GM18519 (cell line): ENCODE measurements around the gene ADGRD1.
"Not testable (repeated sequence)": the region's sequence is repeated elsewhere in the genome, so short reads cannot be mapped to it uniquely, and the experiment has no call there.

Experiments used
- ATAC-seq: cut with Tn5 transposase; IDR thresholded peaks from one replicate; pipeline ENCODE4 v1.9.1; 2021; ENCODE audit warnings: mild to moderate bottlenecking, moderate library complexity; ENCODE audit not compliant: unreplicated experiment, low FRiP score

ADGRD1 gene

DNA sequence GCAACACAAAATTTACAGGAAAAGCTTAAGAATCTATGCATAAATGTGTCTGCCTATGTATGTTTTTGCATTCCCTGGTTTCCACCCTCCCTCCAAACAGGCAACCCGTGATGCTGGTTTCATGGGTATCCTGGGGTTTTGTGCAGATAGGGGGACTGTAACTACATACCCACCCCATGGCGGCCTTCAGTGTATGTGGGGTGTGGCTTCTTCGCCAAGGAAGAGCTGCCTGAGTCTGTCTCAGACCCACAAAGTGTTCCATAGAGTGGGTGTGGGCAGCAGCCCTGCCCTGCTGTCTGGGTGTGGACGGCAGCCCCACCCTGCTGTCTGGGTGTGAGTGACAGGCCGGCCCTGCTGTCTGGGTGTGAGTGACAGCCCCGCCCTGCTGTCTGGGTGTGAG is 174.8 kb downstream of the ADGRD1 start:
- no peak for ATAC-seq

- not testable (repeated sequence) for ATAC-seq
Measured at GRCh38 chr12:131128966-131129619, 175.4 kb downstream of the ADGRD1 start.

- ATAC-seq: no peak
Measured at GRCh38 chr12:131129839-131130238, 176.1 kb downstream of the ADGRD1 start.

DNA sequence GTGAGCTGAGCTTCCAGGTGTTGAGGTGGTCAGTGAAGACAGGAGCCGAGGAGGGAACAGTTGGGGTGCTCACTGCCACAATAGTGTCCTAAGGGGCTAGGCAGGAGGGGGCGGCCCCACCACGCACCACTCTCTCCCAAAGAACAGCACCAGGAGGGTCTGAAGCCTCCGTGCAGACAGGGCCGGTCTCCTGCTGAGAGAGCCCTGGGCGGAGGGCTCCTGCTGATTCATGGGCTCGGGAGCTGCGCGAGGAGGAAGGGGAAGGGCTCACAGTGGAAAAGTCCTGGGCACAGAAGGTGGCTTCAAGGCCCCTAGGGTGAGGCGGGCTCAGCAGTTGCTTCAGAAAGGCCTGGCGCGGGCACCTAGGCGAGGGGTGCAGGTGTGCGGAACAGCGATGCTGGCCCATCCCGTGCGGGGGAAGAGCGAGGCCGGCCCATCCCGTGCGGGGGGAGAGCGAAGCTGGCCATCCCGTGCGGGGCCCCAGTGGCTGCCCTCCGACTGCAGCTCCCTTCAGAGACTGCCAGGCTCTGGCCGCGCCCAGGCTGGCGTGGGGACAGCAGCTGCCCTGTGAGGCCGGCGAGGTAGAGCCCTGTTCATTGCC is 176.7 kb downstream of the ADGRD1 start:
- no peak for ATAC-seq

GRCh38 chr12:131131077-131131807 is 177.5 kb downstream of the ADGRD1 start:
- no peak for ATAC-seq

DNA sequence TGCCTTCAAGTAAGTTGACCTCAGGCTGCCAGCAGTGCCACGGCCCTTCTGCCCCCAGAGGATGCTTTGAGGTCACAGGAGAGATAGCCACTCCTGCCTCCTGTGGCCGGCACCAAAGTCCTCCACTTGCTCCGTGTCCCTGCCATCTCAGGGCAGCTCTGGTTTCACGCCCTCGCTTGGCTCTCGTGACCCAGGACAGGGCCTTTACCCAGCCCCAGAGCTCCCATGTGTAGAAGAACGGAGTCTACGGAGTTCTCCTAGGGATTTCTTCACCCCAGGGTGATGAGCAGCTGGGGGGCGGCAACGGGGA is 178.1 kb downstream of the ADGRD1 start:
- ATAC-seq: no peak

- no peak for ATAC-seq
Measured at GRCh38 chr12:131132118-131132892, 178.6 kb downstream of the ADGRD1 start.

GRCh38 chr12:131133015-131133905 is 179.6 kb downstream of the ADGRD1 start:
- no peak for ATAC-seq

- ATAC-seq: no peak
Measured at GRCh38 chr12:131133994-131134393, 180.3 kb downstream of the ADGRD1 start.

- no peak for ATAC-seq
Measured at GRCh38 chr12:131134523-131135310, 181.0 kb downstream of the ADGRD1 start.

DNA sequence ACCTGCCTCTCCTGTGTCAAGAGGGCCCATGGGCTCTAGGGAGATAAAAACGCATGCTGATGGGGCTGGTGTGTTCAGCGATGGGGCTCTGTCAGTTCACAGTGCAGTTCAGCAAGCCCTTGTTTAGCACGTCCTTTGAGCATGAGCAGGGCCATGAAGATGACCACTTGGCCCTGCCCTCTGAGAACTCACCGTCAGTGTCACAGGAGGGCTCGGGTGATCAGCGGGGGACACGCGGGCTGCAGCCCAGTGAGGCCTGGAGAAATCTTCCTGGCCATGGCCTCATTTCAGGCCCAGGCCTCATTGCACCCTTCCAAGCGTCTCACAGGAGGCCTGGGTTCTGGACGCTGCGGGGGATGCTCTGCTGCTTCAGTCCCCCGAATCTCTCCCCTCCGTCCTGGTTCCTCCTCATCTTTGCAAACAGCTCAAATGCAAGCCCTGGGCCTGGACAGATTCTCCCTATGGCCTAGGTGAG is 181.6 kb downstream of the ADGRD1 start:
- ATAC-seq: no peak

GRCh38 chr12:131135786-131136538 is 182.3 kb downstream of the ADGRD1 start:
- no peak for ATAC-seq

DNA sequence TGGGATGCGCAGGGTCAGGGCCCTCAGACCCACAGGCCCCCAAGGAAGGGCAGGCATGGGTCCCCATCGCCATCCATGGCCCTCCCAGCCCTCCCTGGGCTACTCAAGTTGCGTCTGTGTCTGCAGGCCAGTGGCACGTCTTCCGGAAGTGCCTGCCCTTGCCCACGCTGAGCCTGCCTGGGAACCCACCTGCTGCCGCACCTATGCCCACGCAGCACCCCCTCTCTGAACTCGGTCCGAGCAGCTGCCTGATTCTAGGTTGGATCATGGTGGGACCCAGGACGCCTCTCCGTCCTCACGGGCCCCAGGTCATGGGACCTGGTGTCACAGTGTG is 182.8 kb downstream of the ADGRD1 start:
- no peak for ATAC-seq

GRCh38 chr12:131137009-131137835 is 183.5 kb downstream of the ADGRD1 start:
- no peak for ATAC-seq

- no peak for ATAC-seq
Measured at GRCh38 chr12:131137836-131138637, 184.3 kb downstream of the ADGRD1 start.

DNA sequence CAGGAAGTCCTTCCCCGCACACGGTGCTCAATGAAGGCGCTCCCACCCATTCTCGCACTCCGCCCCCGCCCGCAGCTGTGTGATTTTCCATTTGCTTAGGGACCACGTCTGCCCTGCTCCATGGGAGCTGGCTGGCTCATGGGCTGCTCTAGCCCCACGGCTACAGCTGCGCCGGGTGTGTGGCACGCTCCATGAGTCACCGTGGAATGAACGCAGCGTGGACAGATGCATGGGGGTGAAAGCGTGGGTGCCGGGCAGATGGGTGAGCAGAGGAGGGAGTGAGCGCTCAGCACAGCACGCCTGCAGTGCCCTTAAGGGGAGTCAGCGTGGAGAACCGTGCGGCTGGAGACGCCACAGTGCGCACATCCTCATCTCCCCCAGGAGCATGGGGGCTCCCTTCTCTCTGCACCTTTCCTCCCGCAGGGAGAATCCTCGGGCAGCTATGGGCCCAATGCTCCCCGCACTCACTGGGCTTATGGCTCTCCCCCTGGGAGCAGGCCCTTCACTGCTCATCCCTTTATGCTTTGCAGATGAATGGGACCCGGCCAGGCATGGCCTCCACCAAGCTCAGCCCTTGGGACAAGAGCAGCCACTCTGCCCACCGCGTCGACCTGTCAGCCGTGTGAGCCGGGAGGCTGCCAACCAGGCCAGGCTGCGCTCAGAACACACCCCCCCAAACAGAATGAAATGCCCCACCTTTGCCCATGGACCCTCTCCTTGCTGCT is 185.1 kb downstream of the ADGRD1 start:
- ATAC-seq: no peak
